ENCODE data around the gene FOXC2.
A peak's percentile ranks its signal among the peaks of the same experiment; 100 is the strongest.

Gene FOXC2

GRCh38 chr16:86565644-86566511 lies 751 bp upstream of the FOXC2 start:
- TF ChIP-seq ZFP3 (CRISPR knock-in tag; IDR thresholded peaks at IDR 0.05), result no peak
- no peak for ATAC-seq

GRCh38 chr16:86566966-86567700 lies 504 bp downstream of the FOXC2 start:
- ATAC-seq, result peak; percentile 23
- TF ChIP-seq BACH2 (CRISPR knock-in tag; IDR thresholded peaks at IDR 0.05; ENCODE audit: borderline replicate concordance) (no peak), SNAI2 (CRISPR knock-in tag; IDR thresholded peaks at IDR 0.05) (no peak), OSR1 (CRISPR knock-in tag; IDR thresholded peaks at IDR 0.05) (no peak), TOX (CRISPR knock-in tag; IDR thresholded peaks at IDR 0.05; ENCODE audit: borderline replicate concordance) (no peak), TCF4 (CRISPR knock-in tag; IDR thresholded peaks at IDR 0.05; ENCODE audit: borderline replicate concordance) (no peak), CSDC2 (CRISPR knock-in tag; IDR thresholded peaks at IDR 0.05) (no peak), ZFP30 (CRISPR knock-in tag; IDR thresholded peaks at IDR 0.05) (no peak), ZFP3 (CRISPR knock-in tag; IDR thresholded peaks at IDR 0.05) (no peak), ZNF565 (CRISPR knock-in tag; conservative IDR thresholded peaks at IDR 0.05; ENCODE audit: low read depth) (no peak), ZNF70 (CRISPR knock-in tag; IDR thresholded peaks at IDR 0.05) (no peak), PPARA (CRISPR knock-in tag; IDR thresholded peaks at IDR 0.05; ENCODE audit: borderline replicate concordance) (no peak), TSHZ2 (CRISPR knock-in tag; IDR thresholded peaks at IDR 0.05) (no peak), ESRRG (CRISPR knock-in tag; IDR thresholded peaks at IDR 0.05) (no peak), ZNF8 (CRISPR knock-in tag; IDR thresholded peaks at IDR 0.05) (no peak), ARNTL (CRISPR knock-in tag; IDR thresholded peaks at IDR 0.05; ENCODE audit: borderline replicate concordance, low read depth) (no peak), RARB (CRISPR knock-in tag; IDR thresholded peaks at IDR 0.05) (no peak), ZC3H10 (CRISPR knock-in tag; IDR thresholded peaks at IDR 0.05) (no peak), ISL1 (CRISPR knock-in tag; IDR thresholded peaks at IDR 0.05) (no peak), GLIS3 (CRISPR knock-in tag; IDR thresholded peaks at IDR 0.05) (no peak)
- TF ChIP-seq, protein P1, sequence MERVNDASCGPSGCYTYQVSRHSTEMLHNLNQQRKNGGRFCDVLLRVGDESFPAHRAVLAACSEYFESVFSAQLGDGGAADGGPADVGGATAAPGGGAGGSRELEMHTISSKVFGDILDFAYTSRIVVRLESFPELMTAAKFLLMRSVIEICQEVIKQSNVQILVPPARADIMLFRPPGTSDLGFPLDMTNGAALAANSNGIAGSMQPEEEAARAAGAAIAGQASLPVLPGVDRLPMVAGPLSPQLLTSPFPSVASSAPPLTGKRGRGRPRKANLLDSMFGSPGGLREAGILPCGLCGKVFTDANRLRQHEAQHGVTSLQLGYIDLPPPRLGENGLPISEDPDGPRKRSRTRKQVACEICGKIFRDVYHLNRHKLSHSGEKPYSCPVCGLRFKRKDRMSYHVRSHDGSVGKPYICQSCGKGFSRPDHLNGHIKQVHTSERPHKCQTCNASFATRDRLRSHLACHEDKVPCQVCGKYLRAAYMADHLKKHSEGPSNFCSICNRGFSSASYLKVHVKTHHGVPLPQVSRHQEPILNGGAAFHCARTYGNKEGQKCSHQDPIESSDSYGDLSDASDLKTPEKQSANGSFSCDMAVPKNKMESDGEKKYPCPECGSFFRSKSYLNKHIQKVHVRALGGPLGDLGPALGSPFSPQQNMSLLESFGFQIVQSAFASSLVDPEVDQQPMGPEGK (CRISPR knock-in tag; IDR thresholded peaks at IDR 0.05; ENCODE audit: borderline replicate concordance), result no peak

DNA sequence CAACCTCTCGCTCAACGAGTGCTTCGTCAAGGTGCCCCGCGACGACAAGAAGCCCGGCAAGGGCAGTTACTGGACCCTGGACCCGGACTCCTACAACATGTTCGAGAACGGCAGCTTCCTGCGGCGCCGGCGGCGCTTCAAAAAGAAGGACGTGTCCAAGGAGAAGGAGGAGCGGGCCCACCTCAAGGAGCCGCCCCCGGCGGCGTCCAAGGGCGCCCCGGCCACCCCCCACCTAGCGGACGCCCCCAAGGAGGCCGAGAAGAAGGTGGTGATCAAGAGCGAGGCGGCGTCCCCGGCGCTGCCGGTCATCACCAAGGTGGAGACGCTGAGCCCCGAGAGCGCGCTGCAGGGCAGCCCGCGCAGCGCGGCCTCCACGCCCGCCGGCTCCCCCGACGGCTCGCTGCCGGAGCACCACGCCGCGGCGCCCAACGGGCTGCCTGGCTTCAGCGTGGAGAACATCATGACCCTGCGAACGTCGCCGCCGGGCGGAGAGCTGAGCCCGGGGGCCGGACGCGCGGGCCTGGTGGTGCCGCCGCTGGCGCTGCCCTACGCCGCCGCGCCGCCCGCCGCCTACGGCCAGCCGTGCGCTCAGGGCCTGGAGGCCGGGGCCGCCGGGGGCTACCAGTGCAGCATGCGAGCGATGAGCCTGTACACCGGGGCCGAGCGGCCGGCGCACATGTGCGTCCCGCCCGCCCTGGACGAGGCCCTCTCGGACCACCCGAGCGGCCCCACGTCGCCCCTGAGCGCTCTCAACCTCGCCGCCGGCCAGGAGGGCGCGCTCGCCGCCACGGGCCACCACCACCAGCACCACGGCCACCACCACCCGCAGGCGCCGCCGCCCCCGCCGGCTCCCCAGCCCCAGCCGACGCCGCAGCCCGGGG lies 1.3 kb downstream of the FOXC2 start:
- ATAC-seq, result no peak
- no peak for TF ChIP-seq ZNF8 (CRISPR knock-in tag; IDR thresholded peaks at IDR 0.05)

GRCh38 chr16:86568677-86569623 lies 2.3 kb downstream of the FOXC2 start:
- ATAC-seq, result no peak
- no peak for TF ChIP-seq ARNTL (CRISPR knock-in tag; IDR thresholded peaks at IDR 0.05; ENCODE audit: borderline replicate concordance, low read depth)
- no peak for TF ChIP-seq ZNF70 (CRISPR knock-in tag; IDR thresholded peaks at IDR 0.05)
- no peak for TF ChIP-seq ESRRG (CRISPR knock-in tag; IDR thresholded peaks at IDR 0.05)
- no peak for TF ChIP-seq SNAI2 (CRISPR knock-in tag; IDR thresholded peaks at IDR 0.05)
- TF ChIP-seq ZNF8 (CRISPR knock-in tag; IDR thresholded peaks at IDR 0.05), result no peak
- TF ChIP-seq ZFP30 (CRISPR knock-in tag; IDR thresholded peaks at IDR 0.05), result no peak
- no peak for TF ChIP-seq OSR1 (CRISPR knock-in tag; IDR thresholded peaks at IDR 0.05)
- no peak for TF ChIP-seq CSDC2 (CRISPR knock-in tag; IDR thresholded peaks at IDR 0.05)
- no peak for TF ChIP-seq CSRNP3 (CRISPR knock-in tag; IDR thresholded peaks at IDR 0.05)
- TF ChIP-seq TCF4 (CRISPR knock-in tag; IDR thresholded peaks at IDR 0.05; ENCODE audit: borderline replicate concordance), result no peak
- TF ChIP-seq TOX (CRISPR knock-in tag; IDR thresholded peaks at IDR 0.05; ENCODE audit: borderline replicate concordance), result no peak
- TF ChIP-seq BACH2 (CRISPR knock-in tag; IDR thresholded peaks at IDR 0.05; ENCODE audit: borderline replicate concordance), result no peak
- no peak for TF ChIP-seq TSHZ2 (CRISPR knock-in tag; IDR thresholded peaks at IDR 0.05)
